HG03060 (cell line): Measurements from ENCODE around the gene EDC4.
"Not testable (repeated sequence)": the region's sequence is repeated elsewhere in the genome, so short reads cannot be mapped to it uniquely, and the experiment has no call there.

Source experiments
- ATAC-seq: cut with Tn5 transposase; IDR thresholded peaks from one replicate; pipeline ENCODE4 v1.9.1; 2021; ENCODE audit warnings: low read depth, moderate number of reproducible peaks; ENCODE audit not compliant: unreplicated experiment

EDC4 gene

GRCh38 chr16:67902831-67903230 lies 30.0 kb downstream of the EDC4 start:
- no peak for ATAC-seq

DNA sequence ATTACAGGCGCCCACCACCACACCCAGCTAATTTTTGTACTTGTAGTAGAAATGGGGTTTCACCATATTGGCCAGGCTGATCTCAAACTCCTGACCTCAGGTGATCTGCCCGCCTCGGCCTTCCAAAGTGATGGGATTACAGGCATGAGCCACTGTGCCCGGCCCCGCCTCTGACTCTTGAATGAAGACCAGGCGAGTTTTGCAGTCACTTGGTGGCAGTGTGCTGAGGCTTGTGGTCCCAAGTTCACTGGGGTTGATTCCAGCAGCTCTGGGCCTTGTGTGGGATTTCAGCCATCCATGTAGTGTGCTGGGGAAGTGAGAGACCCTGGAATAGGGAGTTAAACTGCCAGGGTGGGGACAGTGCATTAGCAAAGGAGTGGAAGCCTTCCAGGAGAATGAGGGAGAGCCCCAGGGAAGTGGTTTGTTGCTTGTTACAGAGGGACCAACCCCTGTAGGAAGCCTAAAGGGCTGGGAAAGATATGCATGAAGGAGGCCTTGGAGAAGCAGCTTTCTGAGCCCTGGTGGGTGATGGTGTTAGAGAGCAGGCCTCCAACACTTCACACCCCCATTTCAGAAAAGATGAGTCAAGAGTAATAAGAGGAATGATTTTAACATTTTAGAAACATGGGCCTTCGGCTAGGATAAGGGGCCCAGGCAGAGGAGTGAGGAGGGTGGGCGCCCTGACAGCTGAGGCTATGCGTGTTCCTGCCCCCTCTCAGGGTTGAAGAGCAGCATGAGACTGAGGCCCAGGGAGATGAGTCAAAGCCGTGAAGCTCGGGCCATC lies 34.7 kb downstream of the EDC4 start:
- no peak for ATAC-seq

GRCh38 chr16:67909056-67909742 lies 36.3 kb downstream of the EDC4 start:
- ATAC-seq = no peak

- no peak for ATAC-seq
Measured at GRCh38 chr16:67910158-67910557, 37.3 kb downstream of the EDC4 start.

GRCh38 chr16:67914758-67915495 lies 42.1 kb downstream of the EDC4 start:
- no peak for ATAC-seq

DNA sequence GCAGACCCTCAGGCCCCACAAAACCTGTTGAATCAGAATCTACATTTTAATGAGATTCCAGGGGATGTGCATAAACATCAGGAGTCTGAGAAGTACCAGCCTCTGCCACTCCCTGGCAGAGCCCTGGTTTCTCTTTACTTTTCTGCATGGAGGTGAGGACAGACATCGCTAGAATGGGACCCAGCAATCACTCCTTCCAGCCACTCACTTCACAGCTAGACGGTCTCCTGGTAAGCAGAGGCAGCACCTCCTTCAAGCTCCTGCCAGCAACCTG lies 42.6 kb downstream of the EDC4 start:
- ATAC-seq = not testable (repeated sequence)

- no peak for ATAC-seq
Measured at GRCh38 chr16:67915831-67916723, 43.2 kb downstream of the EDC4 start.

- no peak for ATAC-seq
Measured at GRCh38 chr16:67917140-67917851, 44.4 kb downstream of the EDC4 start.

GRCh38 chr16:67917852-67918236 lies 45.0 kb downstream of the EDC4 start:
- ATAC-seq = no peak

- ATAC-seq = no peak
Measured at GRCh38 chr16:67919622-67920221, 46.9 kb downstream of the EDC4 start.

DNA sequence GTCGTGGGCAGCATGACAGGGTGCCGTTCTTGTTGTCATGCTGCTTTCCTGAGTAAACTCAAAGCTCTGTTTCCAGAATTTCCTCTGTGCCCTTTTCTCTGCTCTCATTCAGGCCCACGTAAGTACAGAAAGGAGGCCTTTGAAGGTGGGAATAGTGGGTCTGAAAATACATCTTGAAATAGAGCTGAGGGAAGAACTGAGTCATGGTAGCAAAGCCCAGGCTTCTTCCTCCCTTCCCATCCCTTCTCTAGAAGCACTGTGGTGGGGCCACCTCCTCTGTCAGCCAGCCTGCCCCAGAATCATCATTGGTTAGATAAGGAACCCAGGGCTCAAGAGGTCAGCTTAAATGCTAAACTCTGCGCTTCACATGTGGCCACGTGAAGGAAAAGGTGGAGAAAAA lies 49.4 kb downstream of the EDC4 start:
- ATAC-seq = no peak

- no peak for ATAC-seq
Measured at GRCh38 chr16:67922740-67923139, 49.9 kb downstream of the EDC4 start.

- no peak for ATAC-seq
Measured at GRCh38 chr16:67923414-67924116, 50.7 kb downstream of the EDC4 start.

- ATAC-seq = no peak
Measured at GRCh38 chr16:67924140-67924906, 51.5 kb downstream of the EDC4 start.

- no peak for ATAC-seq
Measured at GRCh38 chr16:67926181-67926750, 53.4 kb downstream of the EDC4 start.

GRCh38 chr16:67927131-67927941 lies 54.5 kb downstream of the EDC4 start:
- no peak for ATAC-seq

DNA sequence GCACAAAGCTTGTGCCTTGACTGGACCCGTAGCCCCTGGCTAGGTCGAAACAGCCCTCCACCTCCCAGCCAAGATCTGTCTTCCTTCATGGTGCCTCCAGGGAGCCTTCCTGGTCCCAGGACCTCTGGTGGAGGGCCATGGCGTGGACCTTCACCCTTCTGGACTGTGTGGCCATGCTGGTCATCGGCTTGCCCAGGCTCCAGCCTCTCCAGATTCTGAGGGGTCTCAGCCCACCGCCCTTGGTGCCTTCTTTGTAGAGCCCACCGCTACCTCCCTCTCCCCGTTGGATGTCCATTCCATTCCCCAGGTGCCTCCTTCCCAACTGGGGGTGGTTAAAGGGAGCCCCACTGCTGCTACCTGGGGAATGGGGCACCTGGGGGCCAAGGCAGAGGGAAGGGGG lies 55.3 kb downstream of the EDC4 start:
- ATAC-seq = no peak
